Measurements from ENCODE around the gene PAMR1.

Gene PAMR1

GRCh38 chr11:35520376-35520775 lies 5.0 kb downstream of the PAMR1 start:
- Mint-ChIP-seq H3K36me3 (ENCODE audit: low read depth) (no peaks in the 10 kb centered on the region), H3K27me3 (ENCODE audit: low read depth) (peaks cover 10% of the 10 kb centered on the region), H3K27ac (peak overlapping the region in 2 of 3 experiments; percentile 9 to 42), H3K4me1 (peaks cover 84% of the 10 kb centered on the region), H3K9me3 (no peaks in the 10 kb centered on the region), H3K4me3 (peak overlapping the region in 1 of 3 experiments; percentile 8)
- TF ChIP-seq CTCF (IDR thresholded peaks at IDR 0.05; ENCODE audit: unreplicated experiment in 3 of 3), result no peak

- TF ChIP-seq CTCF (IDR thresholded peaks at IDR 0.05; ENCODE audit: unreplicated experiment in 3 of 3), result no peak
- H3K27me3 Mint-ChIP-seq (ENCODE audit: low read depth), result peaks cover 3% of the 10 kb centered on the region
- H3K36me3 Mint-ChIP-seq (ENCODE audit: low read depth), result no peaks in the 10 kb centered on the region
- peak overlapping the region in 1 of 3 experiments; percentile 7 for H3K27ac Mint-ChIP-seq
- no peaks in the 10 kb centered on the region for H3K9me3 Mint-ChIP-seq
- peak overlapping the region in 1 of 3 experiments; percentile 60 for H3K4me3 Mint-ChIP-seq
- H3K4me1 Mint-ChIP-seq, result peaks cover 85% of the 10 kb centered on the region
Observed at GRCh38 chr11:35518766-35519165, 6.7 kb downstream of the PAMR1 start.

GRCh38 chr11:35517481-35517880 lies 7.9 kb downstream of the PAMR1 start:
- H3K36me3 Mint-ChIP-seq (ENCODE audit: low read depth), result no peaks in the 10 kb centered on the region
- peaks cover 79% of the 10 kb centered on the region for H3K4me1 Mint-ChIP-seq
- H3K27ac Mint-ChIP-seq, result no peak overlapping the region
- peaks cover 3% of the 10 kb centered on the region for H3K27me3 Mint-ChIP-seq (ENCODE audit: low read depth)
- TF ChIP-seq CTCF (IDR thresholded peaks at IDR 0.05; ENCODE audit: unreplicated experiment in 3 of 3), result no peak
- H3K9me3 Mint-ChIP-seq, result no peaks in the 10 kb centered on the region
- H3K4me3 Mint-ChIP-seq, result no peak overlapping the region

- no peak for TF ChIP-seq CTCF (IDR thresholded peaks at IDR 0.05; ENCODE audit: unreplicated experiment in 3 of 3)
- Mint-ChIP-seq H3K9me3 (no peaks in the 10 kb centered on the region), H3K27me3 (ENCODE audit: low read depth) (peaks cover 3% of the 10 kb centered on the region), H3K27ac (peak overlapping the region in 2 of 3 experiments; percentile 8 to 36), H3K4me3 (peak overlapping the region in 2 of 3 experiments; percentile 1 to 52), H3K4me1 (peaks cover 82% of the 10 kb centered on the region), H3K36me3 (ENCODE audit: low read depth) (no peaks in the 10 kb centered on the region)
Observed at GRCh38 chr11:35516403-35516802, 9.0 kb downstream of the PAMR1 start.

GRCh38 chr11:35515224-35515623 lies 10.2 kb downstream of the PAMR1 start:
- Mint-ChIP-seq H3K27me3 (ENCODE audit: low read depth) (no peaks in the 10 kb centered on the region), H3K27ac (peak overlapping the region; percentile 9 to 60 (median 18)), H3K4me3 (peak overlapping the region in 1 of 3 experiments; percentile 27), H3K4me1 (peaks cover 82% of the 10 kb centered on the region), H3K9me3 (no peaks in the 10 kb centered on the region), H3K36me3 (ENCODE audit: low read depth) (no peaks in the 10 kb centered on the region)
- no peak for TF ChIP-seq CTCF (IDR thresholded peaks at IDR 0.05; ENCODE audit: unreplicated experiment in 3 of 3)

GRCh38 chr11:35514481-35514880 lies 10.9 kb downstream of the PAMR1 start:
- Mint-ChIP-seq H3K27me3 (ENCODE audit: low read depth) (no peaks in the 10 kb centered on the region), H3K36me3 (ENCODE audit: low read depth) (no peaks in the 10 kb centered on the region), H3K9me3 (no peaks in the 10 kb centered on the region), H3K4me3 (peak overlapping the region in 2 of 3 experiments; percentile 1 to 4), H3K27ac (peak overlapping the region; percentile 20 to 71 (median 64)), H3K4me1 (peaks cover 76% of the 10 kb centered on the region)
- no peak for TF ChIP-seq CTCF (IDR thresholded peaks at IDR 0.05; ENCODE audit: unreplicated experiment in 3 of 3)
